CD14-positive monocyte (primary cell): ENCODE measurements around the gene FAM162A. TPM values are rescaled to one million over a fixed set of nuclear protein-coding genes. Genes with fewer than 3 reads are reported as not detected.

Source experiments
- DNase-seq, 3 donors: peaks; one replicate each; pipeline ENCODE4 v3.0.0-alpha.2; 2011 to 2022
- H2AFZ ChIP-seq: 2 replicates; pipeline ENCODE4 v1.6.0; 2012; ENCODE audit warnings: mild to moderate bottlenecking, low read depth, low read length, inconsistent platforms; ENCODE audit not compliant: insufficient read depth, poor library complexity, severe bottlenecking
- H3K27ac ChIP-seq, 2 donors: 1 replicate in 1 of 2; 2 replicates in 1 of 2; pipeline ENCODE4 v1.5.1; 2012 to 2013; ENCODE audit warnings: low read length in 2 of 2, control low read depth in 1 of 2, inconsistent platforms in 1 of 2, low read depth in 1 of 2, mild to moderate bottlenecking in 1 of 2
- H3K27me3 ChIP-seq, 2 donors: one replicate each; pipeline versions ENCODE4 v1.6.0 to v1.6.1; 2011 to 2013; ENCODE audit warnings: low read length in 2 of 2; ENCODE audit not compliant: control insufficient read depth in 2 of 2, insufficient read depth in 2 of 2
- H3K36me3 ChIP-seq, 2 donors: replicated peaks in 1 of 2; 1 replicate in 1 of 2; 2 replicates in 1 of 2; pipeline versions ENCODE4 v1.5.1 to v1.6.1; 2012 to 2013; ENCODE audit warnings: low read length in 2 of 2, control low read depth in 1 of 2, inconsistent platforms in 1 of 2, mild to moderate bottlenecking in 1 of 2; ENCODE audit not compliant: insufficient read depth in 2 of 2, control insufficient read depth in 1 of 2
- H3K4me1 ChIP-seq, 2 donors: 1 replicate in 1 of 2; 2 replicates in 1 of 2; pipeline versions ENCODE4 v1.5.1 to v1.6.1; 2012 to 2013; ENCODE audit warnings: low read length in 2 of 2, control low read depth in 1 of 2, inconsistent platforms in 1 of 2, mild to moderate bottlenecking in 1 of 2, moderate library complexity in 1 of 2; ENCODE audit not compliant: insufficient read depth in 2 of 2, control insufficient read depth in 1 of 2
- H3K4me2 ChIP-seq: replicated peaks from 2 replicates; pipeline ENCODE3; 2012; ENCODE audit warnings: low read length, moderate library complexity, mild to moderate bottlenecking; ENCODE audit not compliant: poor library complexity, severe bottlenecking; ENCODE audit errors: extremely low read depth
- H3K4me3 ChIP-seq, 3 experiments: fragments of 200-600 bp in 1 of 3; sonication (generic) in 1 of 3; replicated peaks in 1 of 3; 1 replicate in 2 of 3; 2 replicates in 1 of 3; pipeline ENCODE4 v1.5.1; 2011 to 2013; ENCODE audit warnings: low read length in 3 of 3, mild to moderate bottlenecking in 3 of 3, control low read depth in 2 of 3, low read depth in 2 of 3, inconsistent platforms in 1 of 3, moderate library complexity in 1 of 3
- H3K79me2 ChIP-seq: 2 replicates; pipeline ENCODE4 v1.6.0; 2012; ENCODE audit warnings: mild to moderate bottlenecking, control low read depth, inconsistent platforms, low read length, moderate library complexity; ENCODE audit not compliant: insufficient read depth
- H3K9ac ChIP-seq: 2 replicates; pipeline ENCODE4 v1.6.0; 2017; ENCODE audit warnings: low read length, mild to moderate bottlenecking; ENCODE audit not compliant: insufficient read depth, poor library complexity, severe bottlenecking
- H3K9me3 ChIP-seq, 2 donors: replicated peaks in 1 of 2; 1 replicate in 1 of 2; 2 replicates in 1 of 2; pipeline versions ENCODE4 v1.5.1 to v1.6.1; 2012 to 2013; ENCODE audit warnings: low read length in 2 of 2, control low read depth in 1 of 2; ENCODE audit not compliant: control insufficient read depth in 1 of 2, insufficient read depth in 1 of 2
- H4K20me1 ChIP-seq: 2 replicates; pipeline ENCODE4 v1.6.0; 2012; ENCODE audit warnings: mild to moderate bottlenecking, low read length, control low read depth, moderate library complexity; ENCODE audit not compliant: insufficient read depth
- H3K27ac Mint-ChIP-seq, 7 donors: one replicate each; pipeline ENCODE4 v1.8.0; 2020; ENCODE audit warnings: mild to moderate bottlenecking in 7 of 7, mixed read lengths in 7 of 7, moderate library complexity in 6 of 7, inconsistent platforms in 2 of 7
- H3K27me3 Mint-ChIP-seq, 3 donors: one replicate each; pipeline ENCODE4 v1.8.0; 2021 to 2022; ENCODE audit warnings: low read depth in 3 of 3, mild to moderate bottlenecking in 3 of 3, mixed read lengths in 3 of 3, moderate library complexity in 3 of 3, inconsistent platforms in 1 of 3
- H3K36me3 Mint-ChIP-seq, 2 donors: one replicate each; pipeline ENCODE4 v1.8.0; 2020; ENCODE audit warnings: mixed read lengths in 2 of 2, inconsistent platforms in 1 of 2, mild to moderate bottlenecking in 1 of 2
- H3K4me1 Mint-ChIP-seq: one replicate; pipeline ENCODE4 v1.8.0; 2020; ENCODE audit warnings: mild to moderate bottlenecking, mixed read lengths
- H3K4me3 Mint-ChIP-seq, 2 donors: one replicate each; pipeline ENCODE4 v1.8.0; 2020; ENCODE audit warnings: mild to moderate bottlenecking in 2 of 2, mixed read lengths in 2 of 2, moderate library complexity in 1 of 2
- H3K9me3 Mint-ChIP-seq, 7 donors: one replicate each; pipeline ENCODE4 v1.8.0; 2020 to 2022; ENCODE audit warnings: mixed read lengths in 7 of 7, mild to moderate bottlenecking in 6 of 7, moderate library complexity in 6 of 7, inconsistent platforms in 2 of 7
- WGBS: methylation state at CpG from one replicate; pipeline ENCODE4 v1.1.5; 2013; ENCODE audit warnings: missing lambda C conversion rate; ENCODE audit not compliant: insufficient coverage; 5-methylcytosine and 5-hydroxymethylcytosine counted together
- intact Hi-C, 2 donors: fragments of 100-400 bp; cut with micrococcal nuclease; formaldehyde crosslinking; loops; one replicate each; pipeline versions ENCODE4 v1.15.0 to v1.15.1; 2023
- polyA plus RNA-seq, 3 donors: library from polyadenylated mRNA; depleted of rRNA in 1 of 3; unstranded in 2 of 3; stranded (reverse) in 1 of 3; fragments of 300-500 nt in 2 of 3; fragments of >200 nt in 1 of 3; fragmentation: Illumina TruSeq in 2 of 3; gene quantifications; 1 replicate in 2 of 3; 2 replicates in 1 of 3; pipeline ENCODE4 v1.2.3, GENCODE V29; 2012 to 2021
- small RNA-seq: library from RNA; depleted of rRNA; stranded (forward); fragments of <200 nt; gene quantifications from one replicate; pipeline ENCODE3, GENCODE V24; 2012; ENCODE audit warnings: low read depth; ENCODE audit not compliant: insufficient read length
- TF ChIP-seq, protein P1 (sequence below): fragments of 200-600 bp; IDR thresholded peaks from one replicate; pipeline ENCODE4 v1.8.0; 2022; ENCODE audit warnings: antibody characterized with exemption, mild to moderate bottlenecking

FAM162A gene
- polyA plus RNA-seq, 3 donors, result 6.8 to 28.5 (median 24.2) TPM

DNA sequence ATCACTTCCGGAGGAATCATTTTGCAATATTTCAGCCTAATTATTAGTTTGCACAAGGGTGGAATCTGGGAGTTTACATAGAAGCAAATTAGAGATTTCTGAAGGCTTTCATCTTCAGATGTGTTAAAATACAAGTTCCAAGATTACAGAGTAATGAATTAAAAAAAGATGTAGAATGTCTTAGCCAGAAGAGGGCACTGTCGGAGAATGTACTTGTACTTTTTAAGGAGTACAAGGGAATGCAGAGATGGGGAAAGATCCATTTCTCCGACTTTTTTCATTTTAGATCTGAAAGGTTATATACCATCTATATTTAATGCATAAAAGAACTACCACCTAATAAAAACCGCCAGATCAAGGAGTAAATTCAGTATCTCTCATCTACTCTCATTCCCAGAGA, 75.0 kb downstream of the FAM162A start:
- no peaks in the 10 kb centered on the region for H3K4me1 ChIP-seq
- 38% methylated on average over 1 of the region's 4 CpGs for WGBS
- H3K27ac Mint-ChIP-seq, result peak overlapping the region in 1 of 7 donors; percentile 21
- peaks cover 76 to 94% of the 10 kb centered on the region in 2 donors for H3K36me3 Mint-ChIP-seq
- H3K4me3 Mint-ChIP-seq, result no peak overlapping the region
- no peak overlapping the region for H3K4me2 ChIP-seq
- no peak overlapping the region for H3K4me3 ChIP-seq
- no peaks in the 10 kb centered on the region for H3K9me3 Mint-ChIP-seq
- H3K9me3 ChIP-seq, result no peaks in the 10 kb centered on the region
- intact Hi-C loops, result loop anchor here in 1 of 2 donors (10.0 kb wide), 1 partner anchor 226 kb away; the partner anchor contains the start of gene PARP14
- no peak overlapping the region for H2AFZ ChIP-seq
- H3K4me1 Mint-ChIP-seq, result no peaks in the 10 kb centered on the region
- peak in 2 of 3 donors; percentile 13 to 34 for DNase-seq
- no peak overlapping the region for H3K9ac ChIP-seq
- H3K79me2 ChIP-seq, result no peaks in the 10 kb centered on the region
- H4K20me1 ChIP-seq, result peaks cover 6% of the 10 kb centered on the region
- no peaks in the 10 kb centered on the region for H3K27me3 ChIP-seq
- TF ChIP-seq, protein P1, sequence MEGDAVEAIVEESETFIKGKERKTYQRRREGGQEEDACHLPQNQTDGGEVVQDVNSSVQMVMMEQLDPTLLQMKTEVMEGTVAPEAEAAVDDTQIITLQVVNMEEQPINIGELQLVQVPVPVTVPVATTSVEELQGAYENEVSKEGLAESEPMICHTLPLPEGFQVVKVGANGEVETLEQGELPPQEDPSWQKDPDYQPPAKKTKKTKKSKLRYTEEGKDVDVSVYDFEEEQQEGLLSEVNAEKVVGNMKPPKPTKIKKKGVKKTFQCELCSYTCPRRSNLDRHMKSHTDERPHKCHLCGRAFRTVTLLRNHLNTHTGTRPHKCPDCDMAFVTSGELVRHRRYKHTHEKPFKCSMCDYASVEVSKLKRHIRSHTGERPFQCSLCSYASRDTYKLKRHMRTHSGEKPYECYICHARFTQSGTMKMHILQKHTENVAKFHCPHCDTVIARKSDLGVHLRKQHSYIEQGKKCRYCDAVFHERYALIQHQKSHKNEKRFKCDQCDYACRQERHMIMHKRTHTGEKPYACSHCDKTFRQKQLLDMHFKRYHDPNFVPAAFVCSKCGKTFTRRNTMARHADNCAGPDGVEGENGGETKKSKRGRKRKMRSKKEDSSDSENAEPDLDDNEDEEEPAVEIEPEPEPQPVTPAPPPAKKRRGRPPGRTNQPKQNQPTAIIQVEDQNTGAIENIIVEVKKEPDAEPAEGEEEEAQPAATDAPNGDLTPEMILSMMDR, result peak; percentile 67
- peaks cover 76 to 98% of the 10 kb centered on the region in 2 donors for H3K36me3 ChIP-seq
- no peak overlapping the region for H3K27ac ChIP-seq
- H3K27me3 Mint-ChIP-seq, result no peaks in the 10 kb centered on the region

DNA sequence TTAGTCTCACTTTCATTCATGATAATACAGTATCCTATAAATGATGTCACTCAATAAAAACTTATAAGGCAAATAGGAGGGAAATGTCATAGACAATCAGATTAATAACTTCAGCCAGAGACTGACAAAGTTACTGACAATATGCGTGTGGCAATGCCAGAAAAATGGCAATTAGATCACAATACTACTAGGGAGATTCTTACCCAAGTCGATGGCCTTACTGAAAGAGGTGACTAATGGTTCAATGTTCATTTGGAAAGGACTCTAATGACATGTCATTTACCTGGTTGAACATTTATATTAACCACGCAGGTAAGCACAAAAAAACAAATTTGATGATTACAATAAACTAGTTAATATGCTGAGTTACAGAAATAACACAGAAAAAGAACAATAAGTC, 77.8 kb downstream of the FAM162A start:
- peaks cover 70 to 98% of the 10 kb centered on the region in 2 donors for H3K36me3 ChIP-seq
- no peaks in the 10 kb centered on the region for H3K4me1 ChIP-seq
- peaks cover 3% of the 10 kb centered on the region for H3K79me2 ChIP-seq
- H3K4me2 ChIP-seq, result no peak overlapping the region
- no peaks in the 10 kb centered on the region for H3K27me3 ChIP-seq
- Mint-ChIP-seq H3K4me3 (no peak overlapping the region), H3K27me3 (no peaks in the 10 kb centered on the region), H3K9me3 (no peaks in the 10 kb centered on the region), H3K36me3 (peaks cover 73 to 88% of the 10 kb centered on the region in 2 donors), H3K27ac (no peak overlapping the region), H3K4me1 (no peaks in the 10 kb centered on the region)
- no peak overlapping the region for H3K4me3 ChIP-seq
- H3K9ac ChIP-seq, result no peak overlapping the region
- no CpG with 5 or more reads among the region's 3 CpGs for WGBS
- H4K20me1 ChIP-seq, result peaks cover 6% of the 10 kb centered on the region
- no peak overlapping the region for H2AFZ ChIP-seq
- intact Hi-C loops, result loop anchor here in 1 of 2 donors (10.0 kb wide), 1 partner anchor 53 kb away; the partner anchor contains the start of gene KPNA1
- no peaks in the 10 kb centered on the region for H3K9me3 ChIP-seq
- DNase-seq, result no peak
- no peak overlapping the region for H3K27ac ChIP-seq
- TF ChIP-seq, protein P1, result no peak

Small RNA genes lying within 50 kb of the gene (small RNA-seq; reads per million reads assigned to genes)
- gene AC083798.1, result not detected

Other genes starting within 250 kb of the FAM162A start
- gene CASR, start 200.5 kb upstream of the FAM162A start, polyA plus RNA-seq, result under 1 TPM in 1 of 3 donors, not detected in 2; 0.01 TPM
- 100 to 1,000 TPM; 211 to 582 (median 515) TPM for gene CSTA, start 58.9 kb upstream of the FAM162A start, polyA plus RNA-seq
- gene MIX23, start 951 bp upstream of the FAM162A start, polyA plus RNA-seq, result 1 to 10 TPM; 3.9 to 8.2 (median 5.2) TPM
- 1 to 10 TPM in 1 of 3 donors, under 1 TPM in 2; 0.85 to 3.1 (median 0.85) TPM for gene WDR5B, start 31.9 kb downstream of the FAM162A start, polyA plus RNA-seq
- 10 to 100 TPM; 18.0 to 41.2 (median 38.5) TPM for gene KPNA1, start 130.8 kb downstream of the FAM162A start, polyA plus RNA-seq
- gene PARP9, start 180.1 kb downstream of the FAM162A start, polyA plus RNA-seq, result 10 to 100 TPM; 31.4 to 43.3 (median 34.4) TPM
- 10 to 100 TPM in 2 of 3 donors, 1 to 10 TPM in 1; 8.6 to 29.0 (median 17.7) TPM for gene DTX3L, start 180.2 kb downstream of the FAM162A start, polyA plus RNA-seq
- 1 to 10 TPM in 1 of 3 donors, under 1 TPM in 2; 0.23 to 4.4 (median 0.28) TPM for gene PARP15, start 193.5 kb downstream of the FAM162A start, polyA plus RNA-seq